UCSD-AML1 (cell line): ENCODE results near the gene ALDH3B2.
"Not testable (repeated sequence)": the region's sequence is repeated elsewhere in the genome, so short reads cannot be mapped to it uniquely, and the experiment has no call there.

Experiments used
- DNase-seq: peaks from one replicate; lab custom pipeline; 2025; ENCODE audit not compliant: unreplicated experiment; lab: John Stamatoyannopoulos, UW

Gene ALDH3B2

DNA sequence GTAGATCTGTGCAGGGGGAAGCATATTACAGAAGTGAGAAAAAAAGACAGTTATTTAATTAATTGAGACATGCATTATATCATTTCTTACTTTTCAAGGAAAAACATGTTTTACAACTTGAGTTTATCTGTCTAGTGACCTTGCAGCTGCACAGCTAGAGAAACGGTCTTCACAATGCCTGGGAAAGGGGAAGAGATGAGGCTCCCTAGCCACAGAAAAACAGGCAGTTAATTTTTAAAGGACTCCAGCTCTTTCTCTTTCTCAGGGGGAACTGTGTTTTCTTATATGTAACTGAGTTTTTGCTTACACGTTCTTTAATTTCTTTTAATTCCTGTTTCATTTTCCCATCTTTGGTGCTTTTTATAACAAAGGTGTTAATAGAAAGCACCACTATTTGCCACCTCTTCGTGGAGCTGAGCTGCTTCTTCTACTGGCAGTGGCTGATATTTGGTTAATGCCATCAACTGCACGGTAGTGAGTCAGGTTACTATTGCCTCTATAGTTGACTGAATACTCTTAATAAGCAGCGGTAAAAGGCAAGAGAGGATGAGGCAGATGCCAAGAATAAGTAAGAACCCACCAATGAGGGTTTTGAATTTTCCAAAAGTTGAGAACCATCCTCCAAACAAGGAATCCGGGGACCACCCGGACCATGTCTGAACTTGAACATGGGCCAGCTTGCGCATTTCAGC lies 11.4 kb upstream of the ALDH3B2 start:
- DNase-seq = not testable (repeated sequence)

- DNase-seq = not testable (repeated sequence)
Observed at GRCh38 chr11:67682126-67683034, 8.0 kb upstream of the ALDH3B2 start.

DNA sequence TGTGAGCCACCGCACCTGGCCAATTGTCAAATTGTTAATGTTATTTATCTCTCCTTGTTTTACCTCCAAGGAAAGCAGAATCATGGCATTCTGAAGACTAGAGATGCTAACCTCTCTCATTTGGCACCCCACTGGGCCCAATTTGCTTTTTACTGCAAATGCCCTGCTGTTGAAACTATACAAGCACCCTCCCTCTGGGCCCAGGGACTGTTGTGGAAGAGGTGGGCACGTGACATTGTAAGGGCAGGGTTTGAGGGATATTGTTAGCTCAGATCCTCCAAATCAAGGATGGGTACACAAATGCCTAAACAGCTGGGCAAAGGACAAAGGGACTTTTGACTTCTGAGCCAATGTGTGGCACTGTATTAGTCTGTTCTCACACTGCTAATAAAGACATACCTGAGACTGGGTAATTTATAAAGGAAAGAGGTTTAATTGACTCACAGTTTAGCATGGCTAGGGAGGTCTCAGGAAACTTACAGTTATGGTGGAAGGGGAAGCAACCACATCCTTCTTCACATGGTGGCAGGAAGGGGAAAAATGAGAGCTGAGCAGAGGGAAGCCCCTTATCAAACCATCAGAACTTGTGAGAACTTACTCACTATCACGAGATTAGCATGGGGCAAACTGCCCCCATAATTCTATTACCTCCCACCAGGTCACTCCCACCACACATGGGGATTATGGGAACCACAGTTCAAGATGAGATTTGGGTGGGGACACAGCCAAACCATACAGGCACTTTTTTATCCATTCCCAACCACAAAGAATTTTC lies 6.5 kb upstream of the ALDH3B2 start:
- DNase-seq = no peak

DNA sequence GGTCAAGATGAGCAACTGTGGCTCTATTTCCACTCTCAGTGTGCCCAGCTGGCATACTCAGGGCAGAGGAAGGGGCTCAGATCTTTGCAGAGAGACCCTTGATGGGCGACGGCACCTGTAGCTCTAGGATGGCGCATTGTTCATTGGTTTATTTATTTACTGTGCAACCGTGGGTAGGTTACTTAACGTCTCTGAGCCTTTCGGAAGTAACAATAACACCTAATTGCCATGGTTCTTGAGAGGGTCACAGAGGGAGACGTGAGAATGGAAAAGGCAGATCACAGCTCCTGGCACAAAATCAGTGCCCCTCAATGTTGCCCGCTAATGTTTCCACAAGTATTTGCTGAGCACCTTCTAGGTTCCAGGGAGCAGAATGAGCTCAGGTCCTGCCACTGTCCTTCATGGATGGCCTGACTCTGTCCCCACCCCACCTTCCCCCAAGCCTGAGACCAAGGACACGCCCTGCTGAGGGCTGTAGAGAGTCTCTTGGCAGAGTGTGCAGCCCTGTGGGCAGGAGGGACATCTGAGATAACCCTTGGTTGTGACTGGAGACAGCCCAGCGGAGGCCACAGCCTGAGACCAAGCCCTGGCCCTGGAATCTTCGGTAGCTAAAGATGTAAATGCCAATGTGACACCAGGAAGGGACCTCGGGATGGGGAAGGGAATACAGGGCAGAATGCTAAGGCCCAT lies 780 bp upstream of the ALDH3B2 start:
- DNase-seq = no peak

- no peak for DNase-seq
Observed at GRCh38 chr11:67673902-67674301, 521 bp downstream of the ALDH3B2 start.

DNA sequence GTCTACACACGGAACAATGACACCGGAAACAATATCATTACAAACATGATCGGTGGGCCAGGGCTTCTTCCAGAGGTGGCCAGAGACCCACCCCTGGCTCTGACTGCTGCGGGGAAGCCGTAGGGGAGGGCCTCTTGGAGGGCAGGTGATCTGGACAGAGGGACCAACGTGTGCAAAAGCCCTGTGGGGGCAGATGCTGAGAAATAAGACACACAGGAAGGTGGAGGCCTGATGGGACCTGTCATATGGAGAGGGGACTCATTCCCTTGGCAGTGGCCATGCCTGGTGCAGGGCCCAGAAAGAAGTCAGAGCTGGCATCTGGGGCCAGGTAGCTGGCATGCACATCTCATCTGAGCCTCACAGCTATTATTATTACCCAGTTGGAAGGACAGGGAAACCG lies 1.1 kb downstream of the ALDH3B2 start:
- no peak for DNase-seq

- DNase-seq = no peak
Observed at GRCh38 chr11:67671211-67671520, 3.3 kb downstream of the ALDH3B2 start.

GRCh38 chr11:67670316-67671210 lies 3.9 kb downstream of the ALDH3B2 start:
- no peak for DNase-seq

DNA sequence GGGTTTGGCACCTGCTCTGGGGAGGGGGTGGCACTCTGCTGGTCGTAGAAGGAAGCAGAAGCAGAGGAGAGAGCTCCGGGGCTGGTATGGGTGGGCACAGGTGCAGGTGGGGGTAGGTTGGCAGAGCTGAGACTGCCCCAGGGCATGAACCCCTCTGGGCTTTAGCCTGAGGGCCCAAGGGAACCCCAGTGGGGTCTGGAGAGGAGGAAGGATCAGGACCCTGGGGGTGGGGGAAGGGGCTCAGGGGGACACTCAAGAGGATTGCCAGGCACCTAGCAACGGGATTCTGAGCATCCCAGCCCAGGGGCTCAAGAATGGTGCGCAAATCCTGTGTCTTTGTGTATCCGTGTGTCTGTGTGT lies 6.3 kb downstream of the ALDH3B2 start:
- no peak for DNase-seq

DNA sequence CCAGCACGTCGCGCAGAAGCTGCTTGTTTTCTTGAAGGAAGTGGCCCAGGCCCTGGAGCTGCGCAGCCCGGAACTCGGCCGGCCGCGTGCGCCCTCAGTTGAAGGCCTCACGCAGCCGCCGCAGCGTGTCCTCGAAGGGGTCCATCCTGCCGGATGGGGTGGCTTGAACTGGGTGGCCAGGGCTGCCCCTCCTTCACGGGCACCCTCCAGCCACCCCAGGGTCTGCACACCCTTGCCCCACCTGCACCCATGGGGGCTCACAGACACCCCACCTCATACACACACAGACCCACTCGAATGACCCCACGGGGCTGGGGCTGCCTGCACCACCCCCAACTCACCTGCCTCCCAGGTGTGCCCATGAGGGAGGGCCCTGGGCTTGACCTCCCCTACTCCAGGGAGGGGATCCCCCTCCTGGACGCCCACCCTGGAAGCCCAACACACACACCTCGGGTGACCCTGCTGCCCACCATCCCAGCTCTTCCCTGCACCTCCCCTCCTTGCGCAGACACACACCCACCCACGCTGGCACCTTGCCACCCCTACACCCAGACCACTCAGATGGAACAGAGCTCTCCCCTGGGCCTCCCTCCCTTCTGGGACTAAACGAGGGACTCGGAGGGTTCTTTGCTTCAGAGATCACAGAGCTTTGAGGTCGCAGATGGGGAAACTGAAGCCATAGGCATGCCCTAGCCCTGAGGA lies 6.8 kb downstream of the ALDH3B2 start:
- no peak for DNase-seq

DNA sequence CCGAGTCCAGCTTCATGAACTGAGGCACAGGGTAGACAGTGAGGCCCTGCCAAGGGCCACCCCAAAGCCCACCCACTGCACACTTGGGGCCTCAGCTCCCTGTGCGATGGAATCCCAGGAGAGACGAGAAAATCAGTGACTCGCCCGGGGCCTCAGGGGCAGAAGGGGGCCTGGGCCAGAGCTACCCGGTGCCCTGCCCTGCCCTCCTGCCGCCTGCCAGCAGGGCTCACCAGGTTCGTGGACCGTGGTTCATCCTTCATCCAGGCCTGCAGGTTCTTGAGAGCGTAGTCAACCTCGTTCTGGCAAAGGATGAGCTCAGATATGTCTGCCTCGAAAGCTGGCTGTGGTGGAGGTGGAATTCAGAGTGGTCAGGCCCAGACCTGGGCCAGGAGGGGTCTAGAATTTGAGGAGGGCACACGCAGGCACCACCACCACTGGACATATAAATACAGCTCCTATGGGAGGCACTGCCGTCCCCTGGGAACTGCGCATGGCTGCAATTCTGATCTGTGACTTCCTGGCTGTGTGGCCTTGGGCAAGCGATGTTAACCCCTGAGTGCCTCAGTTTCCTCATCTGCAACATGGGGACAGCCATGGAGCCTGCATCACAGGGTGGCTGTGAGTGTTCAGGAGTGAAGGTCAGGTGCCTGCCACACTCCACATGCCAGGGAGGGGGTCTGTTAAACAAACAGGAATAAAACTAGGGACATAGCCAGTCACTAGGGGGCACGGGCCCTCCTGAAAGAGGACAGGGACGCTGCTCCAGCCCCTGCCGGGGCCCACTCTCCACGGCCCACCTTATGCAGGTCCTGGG lies 7.5 kb downstream of the ALDH3B2 start:
- no peak for DNase-seq

GRCh38 chr11:67666303-67666645 lies 8.1 kb downstream of the ALDH3B2 start:
- no peak for DNase-seq

DNA sequence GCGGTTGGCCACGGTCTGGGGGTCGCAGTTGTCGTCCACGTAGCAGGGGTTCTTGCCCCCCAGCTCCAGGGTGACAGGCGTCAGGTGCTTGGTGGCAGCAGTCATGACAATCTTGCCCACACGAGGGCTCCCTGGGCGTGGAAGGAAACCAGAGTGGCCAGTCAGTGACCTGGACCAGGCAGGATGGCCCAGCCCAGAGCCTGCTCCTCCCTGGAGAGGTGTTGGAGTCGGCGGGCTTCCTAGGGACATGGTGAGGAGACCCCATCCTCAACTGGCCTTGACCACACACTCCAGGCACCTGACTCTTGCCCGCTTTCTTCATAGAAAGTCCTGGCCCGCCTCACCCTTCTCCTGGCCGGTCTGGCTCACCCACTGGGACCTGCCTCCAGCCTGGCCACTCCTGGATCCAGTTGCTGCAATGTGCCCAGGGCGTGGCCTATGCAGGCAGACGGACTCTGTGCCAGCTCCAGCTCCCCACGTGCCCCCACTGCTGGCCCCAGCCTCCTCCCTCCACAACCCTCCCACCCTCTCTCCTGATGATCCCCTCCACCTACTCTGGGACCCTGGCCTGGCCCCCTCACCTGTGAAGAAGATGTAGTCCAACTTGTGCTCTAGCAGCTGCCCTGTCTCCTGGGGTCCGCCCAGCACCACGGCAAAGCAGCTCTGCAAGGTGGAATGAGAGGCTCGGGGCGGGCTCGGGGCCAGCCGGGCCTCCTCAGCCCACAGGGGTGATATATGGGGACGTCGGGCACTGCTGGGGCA lies 8.7 kb downstream of the ALDH3B2 start:
- no peak for DNase-seq

DNA sequence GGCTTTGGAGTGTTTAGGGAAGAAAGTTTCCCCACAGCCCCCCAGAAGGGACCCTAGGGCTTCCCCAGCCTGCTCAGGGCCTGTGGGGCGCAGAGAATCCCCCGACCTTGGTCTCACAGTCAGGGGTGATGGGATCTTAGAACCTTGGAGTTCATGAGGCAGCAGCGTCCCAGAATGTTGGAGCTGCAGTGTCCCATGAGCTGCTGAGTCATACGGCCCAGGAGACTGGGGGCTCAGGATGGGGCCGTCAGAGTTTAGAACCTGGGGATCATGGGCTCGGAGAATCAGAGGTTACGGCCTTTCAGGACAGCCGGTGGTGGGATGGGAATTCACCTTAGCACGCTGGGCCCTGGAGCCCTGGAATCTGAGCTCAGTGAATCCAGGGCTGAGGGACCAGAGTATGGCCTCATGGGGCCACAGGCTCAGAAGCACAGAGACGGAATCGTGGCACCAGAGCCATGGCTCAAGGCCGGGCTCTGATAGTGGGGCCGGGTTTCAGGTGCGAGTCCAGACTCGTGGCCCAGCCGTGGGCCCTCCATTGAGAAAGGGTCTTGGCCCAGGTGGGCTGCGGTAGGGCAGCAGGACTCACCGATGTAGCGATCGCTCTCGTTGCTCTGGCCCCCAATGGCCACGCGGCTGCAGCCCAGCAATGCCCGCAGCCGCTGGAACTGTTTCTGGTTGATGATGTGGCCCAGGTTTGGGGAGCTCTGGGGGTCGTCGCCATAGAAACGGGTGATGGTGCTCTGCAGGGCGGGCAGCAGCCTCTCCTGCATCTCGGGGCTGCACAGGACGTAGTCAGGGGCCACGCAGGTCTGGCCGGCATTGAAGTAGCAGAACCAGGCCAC lies 9.5 kb downstream of the ALDH3B2 start:
- no peak for DNase-seq

DNA sequence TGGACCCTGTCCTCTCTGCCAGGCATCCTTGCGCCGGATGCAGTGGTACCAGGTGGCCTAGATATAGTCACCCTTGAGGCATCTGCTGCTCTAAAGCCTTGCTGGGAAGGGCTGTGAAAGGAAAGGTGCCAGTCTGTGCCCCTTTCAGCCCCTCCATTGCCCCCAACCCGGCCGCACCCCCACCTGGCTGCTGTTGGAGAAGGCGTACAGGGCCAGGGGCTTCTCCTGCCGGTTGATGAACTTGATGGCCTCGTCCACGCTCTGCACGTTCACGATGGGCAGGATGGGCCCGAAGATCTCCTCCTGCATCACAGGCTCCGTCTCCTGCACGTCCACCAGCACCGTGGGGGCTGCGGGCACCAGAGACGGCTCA lies 10.2 kb downstream of the ALDH3B2 start:
- DNase-seq = no peak

- DNase-seq = no peak
Observed at GRCh38 chr11:67663532-67664212, 10.8 kb downstream of the ALDH3B2 start.
